ENCODE results near the gene LDB2.

LDB2 gene

DNA sequence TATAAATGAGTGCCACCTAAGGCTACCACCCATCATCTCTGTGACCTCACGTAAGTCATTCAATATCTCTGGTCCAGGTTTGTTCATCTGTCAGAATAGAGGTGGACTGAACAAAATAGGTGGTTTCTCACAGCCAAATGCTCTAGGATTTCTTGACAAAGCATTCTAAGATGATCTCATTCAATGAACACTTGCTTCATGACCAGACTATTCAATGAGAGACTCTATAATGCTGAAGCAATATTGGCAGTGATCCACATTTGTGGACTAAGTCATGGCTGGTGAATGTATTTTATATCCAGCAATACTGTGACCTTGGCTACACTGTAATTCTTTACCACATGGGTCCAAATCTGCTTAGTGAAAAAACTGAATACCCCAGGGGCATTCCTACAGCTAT lies 37.9 kb downstream of the LDB2 start:
- TF ChIP-seq CTCF (IDR thresholded peaks at IDR 0.05; ENCODE audit: control insufficient read depth, extremely low read depth, insufficient read depth) = no peak
- H3K4me3 ChIP-seq (ENCODE audit: low read depth, low read length) = no peak overlapping the region
- no peak for DNase-seq (ENCODE audit: low read depth)

GRCh38 chr4:16859031-16859430 lies 39.4 kb downstream of the LDB2 start:
- DNase-seq (ENCODE audit: low read depth) = no peak
- no peak for TF ChIP-seq CTCF (IDR thresholded peaks at IDR 0.05; ENCODE audit: control insufficient read depth, extremely low read depth, insufficient read depth)
- H3K4me3 ChIP-seq (ENCODE audit: low read depth, low read length) = no peak overlapping the region

GRCh38 chr4:16858275-16858752 lies 40.1 kb downstream of the LDB2 start:
- no peak overlapping the region for H3K4me3 ChIP-seq (ENCODE audit: low read depth, low read length)
- DNase-seq (ENCODE audit: low read depth) = no peak
- TF ChIP-seq CTCF (IDR thresholded peaks at IDR 0.05; ENCODE audit: control insufficient read depth, extremely low read depth, insufficient read depth) = no peak

DNA sequence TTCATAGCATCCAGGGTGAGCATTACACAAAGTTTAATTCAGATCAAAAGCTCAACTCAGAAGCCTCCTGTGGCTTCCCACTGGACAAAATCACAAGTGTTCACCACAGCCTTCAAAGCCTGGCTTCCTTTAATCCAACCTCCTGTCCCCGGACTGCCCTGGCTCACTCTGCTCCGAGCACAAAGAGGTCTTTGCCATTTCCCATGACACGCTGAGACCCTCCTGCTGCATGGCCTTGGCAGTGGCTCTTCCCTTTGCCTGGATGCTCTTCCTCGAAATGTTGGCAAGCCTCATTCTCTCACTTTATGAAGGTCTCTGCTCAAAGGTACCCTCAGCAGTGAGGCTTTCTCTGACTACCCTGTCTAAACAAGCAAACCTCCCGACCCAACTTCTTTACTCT lies 41.0 kb downstream of the LDB2 start:
- DNase-seq (ENCODE audit: low read depth) = no peak
- no peak overlapping the region for H3K4me3 ChIP-seq (ENCODE audit: low read depth, low read length)
- no peak for TF ChIP-seq CTCF (IDR thresholded peaks at IDR 0.05; ENCODE audit: control insufficient read depth, extremely low read depth, insufficient read depth)

DNA sequence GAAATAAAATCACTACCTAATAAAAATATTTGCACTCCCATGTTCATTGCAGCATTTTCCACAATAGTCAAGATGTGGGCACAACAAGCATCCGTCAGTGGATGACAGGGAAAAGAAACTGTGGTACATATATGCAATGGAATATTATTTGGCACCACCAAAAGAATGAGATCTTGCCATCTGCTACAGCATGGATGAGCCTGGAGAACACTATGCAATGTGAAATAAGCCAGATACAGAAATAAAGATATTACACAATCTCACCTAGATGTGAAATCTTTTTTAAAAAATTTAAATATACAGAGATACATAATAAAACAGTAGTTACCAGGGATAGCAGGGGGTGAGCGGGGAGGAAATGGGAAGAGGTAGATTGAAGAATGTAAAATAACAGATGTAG lies 44.8 kb downstream of the LDB2 start:
- H3K4me3 ChIP-seq (ENCODE audit: low read depth, low read length) = no peak overlapping the region
- DNase-seq (ENCODE audit: low read depth) = no peak
- TF ChIP-seq CTCF (IDR thresholded peaks at IDR 0.05; ENCODE audit: control insufficient read depth, extremely low read depth, insufficient read depth) = no peak

DNA sequence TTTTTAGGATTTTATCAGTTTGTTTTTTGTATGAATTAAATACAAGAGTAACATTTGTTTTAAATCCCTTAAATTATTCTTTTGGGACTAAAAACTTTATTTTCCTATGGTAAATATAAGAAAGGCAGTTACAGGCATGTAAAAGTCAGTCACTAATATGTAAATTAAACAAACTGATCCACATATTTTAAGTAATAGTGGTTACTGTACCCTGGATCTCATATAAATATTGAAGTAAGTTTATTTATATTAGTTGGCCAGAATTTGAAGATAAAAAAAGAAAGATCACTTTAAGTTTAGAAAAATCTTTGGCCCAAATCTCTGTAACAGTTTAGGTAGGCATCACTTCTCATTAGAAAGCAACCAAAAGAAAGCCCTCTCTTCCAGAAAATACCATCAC lies 45.8 kb downstream of the LDB2 start:
- no peak overlapping the region for H3K4me3 ChIP-seq (ENCODE audit: low read depth, low read length)
- no peak for DNase-seq (ENCODE audit: low read depth)
- TF ChIP-seq CTCF (IDR thresholded peaks at IDR 0.05; ENCODE audit: control insufficient read depth, extremely low read depth, insufficient read depth) = no peak

GRCh38 chr4:16852228-16852627 lies 46.2 kb downstream of the LDB2 start:
- no peak overlapping the region for H3K4me3 ChIP-seq (ENCODE audit: low read depth, low read length)
- no peak for TF ChIP-seq CTCF (IDR thresholded peaks at IDR 0.05; ENCODE audit: control insufficient read depth, extremely low read depth, insufficient read depth)
- no peak for DNase-seq (ENCODE audit: low read depth)

Data from LNCaP clone FGC (cell line).